Caco-2 (cell line): Measurements from ENCODE around the gene GNAQ. TPM values are rescaled to one million over a fixed set of nuclear protein-coding genes. Genes with fewer than 3 reads are reported as not detected.

Experiments
- BruUV-seq: library from RNA; stranded (reverse); fragments of 400-500 nt; replicated peaks from 2 replicates; lab custom pipeline; 2021; lab: Mats Ljungman, UMichigan
- CTCF ChIA-PET: fragments of 300-600 bp; sonication (Branson Sonifier 250); formaldehyde crosslinking; loops from one replicate; lab custom pipeline; 2022; ENCODE audit warnings: antibody characterized with exemption; lab: Charles Lee
- POLR2A ChIA-PET: fragments of 300-600 bp; sonication (Branson Sonifier 250); formaldehyde crosslinking; loops from one replicate; lab custom pipeline; 2022; ENCODE audit warnings: antibody characterized with exemption; lab: Charles Lee
- DNase-seq, 2 experiments: peaks; one replicate each; pipeline versions ENCODE4 v3.0.0 to v3.0.0-alpha.2; 2020 to 2022
- H3K27me3 ChIP-seq: replicated peaks from 2 replicates; pipeline ENCODE4 v1.6.0; 2011; ENCODE audit warnings: low read length; ENCODE audit not compliant: control insufficient read depth, insufficient read depth
- H3K36me3 ChIP-seq: 2 replicates; pipeline ENCODE4 v1.5.1; 2011; ENCODE audit warnings: low read length; ENCODE audit not compliant: control insufficient read depth, insufficient read depth
- H3K4me1 ChIP-seq: fragments of 250-450 bp; sonication (Bioruptor Pico); 2 replicates; pipeline ENCODE4 v1.5.1; 2020; ENCODE audit warnings: mild to moderate bottlenecking
- H3K4me3 ChIP-seq: 2 replicates; pipeline ENCODE4 v1.5.1; 2011; ENCODE audit warnings: low read depth, mild to moderate bottlenecking, control low read depth, low read length
- H3K9me3 ChIP-seq: fragments of 250-450 bp; sonication (Bioruptor Pico); 2 replicates; pipeline ENCODE4 v1.5.1; 2020; ENCODE audit warnings: mild to moderate bottlenecking, moderate library complexity
- H3K27ac Mint-ChIP-seq: one replicate; pipeline ENCODE4 v1.8.0; 2022; ENCODE audit warnings: mixed read lengths; ENCODE audit not compliant: unreplicated experiment
- H3K27me3 Mint-ChIP-seq: one replicate; pipeline ENCODE4 v1.8.0; 2022; ENCODE audit warnings: mixed read lengths; ENCODE audit not compliant: insufficient read depth, unreplicated experiment
- H3K36me3 Mint-ChIP-seq: one replicate; pipeline ENCODE4 v1.8.0; 2022; ENCODE audit warnings: mild to moderate bottlenecking, mixed read lengths; ENCODE audit not compliant: insufficient read depth, unreplicated experiment
- H3K4me1 Mint-ChIP-seq: one replicate; pipeline ENCODE4 v1.8.0; 2022; ENCODE audit warnings: low read depth, mixed read lengths; ENCODE audit not compliant: unreplicated experiment
- H3K4me3 Mint-ChIP-seq: one replicate; pipeline ENCODE4 v1.8.0; 2022; ENCODE audit warnings: mild to moderate bottlenecking, moderate library complexity, mixed read lengths; ENCODE audit not compliant: unreplicated experiment
- H3K9me3 Mint-ChIP-seq: one replicate; pipeline ENCODE4 v1.8.0; 2022; ENCODE audit warnings: mixed read lengths; ENCODE audit not compliant: unreplicated experiment
- CTCF ChIP-seq, 2 experiments: fragments of 200-600 bp in 1 of 2; IDR thresholded peaks; 1 replicate in 1 of 2; 2 replicates in 1 of 2; pipeline versions ENCODE4 v1.5.1 to v1.8.0; 2011 to 2022; ENCODE audit warnings: antibody characterized with exemption in 1 of 2, control low read depth in 1 of 2, inconsistent platforms in 1 of 2, low read depth in 1 of 2, low read length in 1 of 2, mild to moderate bottlenecking in 1 of 2, moderate library complexity in 1 of 2; ENCODE audit not compliant: insufficient read depth in 1 of 2, severe bottlenecking in 1 of 2, unreplicated experiment in 1 of 2
- intact Hi-C: fragments of 100-400 bp; cut with micrococcal nuclease; formaldehyde crosslinking; loops from one replicate; pipeline ENCODE4 v1.10.0; 2022; ENCODE audit not compliant: unreplicated experiment
- total RNA-seq: library from RNA; stranded (reverse); gene quantifications from 2 replicates; pipeline ENCODE4 v1.2.3, GENCODE V29; 2022

The GNAQ gene
- total RNA-seq, 1 experiment from 2014 or later = 10.1 TPM

DNA sequence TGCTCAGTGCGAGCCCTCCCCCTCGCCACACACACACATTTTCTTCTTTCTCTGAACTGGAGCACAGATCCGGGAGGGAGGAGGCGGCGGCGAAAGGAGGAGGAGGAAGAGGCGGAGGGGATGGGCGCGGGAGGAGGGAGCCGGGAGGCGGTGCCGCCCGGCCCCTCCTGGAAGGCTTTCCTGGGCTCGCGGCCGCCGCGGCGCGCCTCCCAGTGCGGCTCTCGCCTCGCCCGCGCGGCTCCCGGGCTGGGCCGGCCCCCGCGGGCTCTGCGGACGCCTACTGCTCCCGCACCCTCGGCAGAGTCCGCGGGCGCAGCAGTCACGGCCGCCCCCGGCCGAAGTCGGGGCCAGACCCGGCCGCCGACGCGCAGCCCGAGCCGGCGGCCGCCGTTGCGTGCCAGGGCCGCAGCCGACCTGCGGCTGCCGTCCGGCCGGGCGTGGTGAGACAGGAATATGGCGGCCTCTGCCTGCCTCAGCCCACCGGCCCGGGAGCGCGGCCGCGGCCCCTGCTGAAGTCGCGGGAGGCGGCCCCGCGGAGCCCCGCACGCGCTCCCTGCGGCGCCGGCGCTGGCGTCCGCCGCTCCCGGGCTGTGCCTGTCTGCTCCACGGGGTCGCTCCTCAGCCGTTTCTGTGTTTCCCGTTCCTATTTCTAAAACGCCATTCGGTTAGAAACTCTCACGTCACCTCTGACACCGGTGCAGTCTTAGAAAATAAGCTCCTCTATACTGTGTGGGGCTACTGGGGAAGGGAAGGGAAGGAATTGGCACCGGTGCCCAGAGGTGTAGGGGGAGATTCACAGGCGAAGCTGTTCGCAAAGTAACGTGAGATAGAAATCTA is 500 bp upstream of the GNAQ start:
- Histone ChIP-seq H3K27me3 (no peaks in the 10 kb centered on the region), H3K4me1 (no peaks in the 10 kb centered on the region), H3K4me3 (peak overlapping the region; percentile 40), H3K36me3 (no peaks in the 10 kb centered on the region), H3K9me3 (no peaks in the 10 kb centered on the region)
- H3K36me3 Mint-ChIP-seq = no peaks in the 10 kb centered on the region
- ChIA-PET POLR2A (interaction anchor here (0.7 kb wide), 1 partner anchor 28 kb away, joined by 3 read pairs; no protein-coding TSS in a partner anchor), CTCF (no interaction called here)
- H3K9me3 Mint-ChIP-seq = no peaks in the 10 kb centered on the region
- peak overlapping the region; percentile 70 for H3K4me3 Mint-ChIP-seq
- no peaks in the 10 kb centered on the region for H3K27me3 Mint-ChIP-seq
- TF ChIP-seq CTCF (IDR thresholded peaks at IDR 0.05; ENCODE audit: insufficient read depth in 1 of 2, low read depth in 1 of 2, low read length in 1 of 2, severe bottlenecking in 1 of 2, unreplicated experiment in 1 of 2) = no peak
- no TSS peak for BruUV-seq
- intact Hi-C loops = no loop called here
- peak overlapping the region; percentile 50 for H3K27ac Mint-ChIP-seq
- H3K4me1 Mint-ChIP-seq = no peaks in the 10 kb centered on the region
- DNase-seq = peak; percentile 67 to 83

DNA sequence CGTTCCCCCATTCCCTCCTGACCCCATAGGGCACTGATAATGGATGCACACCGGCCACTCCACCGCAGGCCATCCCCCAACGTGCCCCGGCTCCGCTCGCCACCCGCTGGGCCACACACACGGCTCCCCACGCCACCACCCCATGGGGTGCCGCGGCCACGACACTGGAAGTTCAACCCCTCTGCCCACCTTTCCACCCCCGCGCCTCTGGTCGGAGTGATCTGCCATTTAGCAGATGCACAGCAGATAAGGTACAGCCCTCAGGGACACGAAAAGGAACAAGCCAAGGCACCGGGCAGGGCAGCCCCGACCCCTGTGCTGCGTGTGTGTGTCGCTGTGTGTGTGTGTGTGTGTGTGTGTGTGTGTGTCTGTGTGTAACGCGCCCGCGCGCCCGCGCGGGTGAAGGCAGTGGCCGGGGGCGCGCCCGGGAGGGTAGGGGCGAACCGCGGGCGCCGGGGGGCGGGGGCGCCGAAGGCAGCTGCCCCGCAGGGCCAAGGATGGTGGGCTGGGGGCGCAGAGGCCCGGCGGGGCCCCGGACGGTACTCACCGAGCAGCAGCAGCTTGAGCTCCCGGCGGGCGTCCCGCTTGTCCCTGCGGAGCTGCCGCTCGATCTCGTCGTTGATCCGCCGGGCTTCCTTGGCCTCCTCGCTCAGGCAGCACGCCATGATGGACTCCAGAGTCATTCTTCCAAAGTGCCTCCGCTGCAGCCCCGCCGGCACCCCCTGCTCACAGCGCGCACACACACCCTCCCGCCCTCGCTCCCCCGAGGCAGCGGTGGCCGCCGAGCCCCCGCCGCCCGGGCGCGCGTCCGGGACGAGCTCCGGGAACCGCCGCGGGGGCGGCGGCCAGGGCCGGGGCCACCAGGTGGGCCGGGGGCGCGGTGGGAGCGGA is 813 bp downstream of the GNAQ start:
- BruUV-seq = no TSS peak
- Mint-ChIP-seq H3K4me3 (peak overlapping the region; percentile 87), H3K4me1 (no peaks in the 10 kb centered on the region), H3K36me3 (no peaks in the 10 kb centered on the region), H3K27ac (peak overlapping the region; percentile 45), H3K9me3 (no peaks in the 10 kb centered on the region), H3K27me3 (no peaks in the 10 kb centered on the region)
- no peaks in the 10 kb centered on the region for H3K36me3 ChIP-seq
- H3K9me3 ChIP-seq = no peaks in the 10 kb centered on the region
- ChIA-PET POLR2A (no interaction called here), CTCF (no interaction called here)
- no peaks in the 10 kb centered on the region for H3K4me1 ChIP-seq
- peak; percentile 24 to 36 for DNase-seq
- TF ChIP-seq CTCF (IDR thresholded peaks at IDR 0.05; ENCODE audit: insufficient read depth in 1 of 2, low read depth in 1 of 2, low read length in 1 of 2, severe bottlenecking in 1 of 2, unreplicated experiment in 1 of 2) = no peak
- intact Hi-C loops = no loop called here
- peak overlapping the region; percentile 60 for H3K4me3 ChIP-seq
- H3K27me3 ChIP-seq = no peaks in the 10 kb centered on the region

GRCh38 chr9:78030296-78030552 is 1.4 kb downstream of the GNAQ start:
- intact Hi-C loops = no loop called here
- Histone ChIP-seq H3K36me3 (no peaks in the 10 kb centered on the region), H3K4me1 (no peaks in the 10 kb centered on the region), H3K27me3 (no peaks in the 10 kb centered on the region), H3K9me3 (no peaks in the 10 kb centered on the region), H3K4me3 (peak overlapping the region; percentile 60)
- peak overlapping the region; percentile 45 for H3K27ac Mint-ChIP-seq
- DNase-seq = no peak
- H3K27me3 Mint-ChIP-seq = no peaks in the 10 kb centered on the region
- POLR2A ChIA-PET = no interaction called here
- BruUV-seq = no TSS peak
- peak overlapping the region; percentile 87 for H3K4me3 Mint-ChIP-seq
- no peak for TF ChIP-seq CTCF (IDR thresholded peaks at IDR 0.05; ENCODE audit: insufficient read depth in 1 of 2, low read depth in 1 of 2, low read length in 1 of 2, severe bottlenecking in 1 of 2, unreplicated experiment in 1 of 2)
- H3K36me3 Mint-ChIP-seq = no peaks in the 10 kb centered on the region
- H3K9me3 Mint-ChIP-seq = no peaks in the 10 kb centered on the region
- CTCF ChIA-PET = no interaction called here
- H3K4me1 Mint-ChIP-seq = no peaks in the 10 kb centered on the region
